GM06990 (cell line): ENCODE data around the gene KSR2.

ENCODE experiments used
- DNase-seq: peaks from one replicate; pipeline ENCODE4 v3.0.0-alpha.2; 2011; ENCODE audit not compliant: insufficient read length; ENCODE audit errors: extremely low read depth
- H3K27me3 ChIP-seq: replicated peaks from 2 replicates; pipeline ENCODE4 v1.6.0; 2011; ENCODE audit warnings: low read length; ENCODE audit not compliant: control insufficient read depth, insufficient read depth
- H3K36me3 ChIP-seq: 2 replicates; pipeline ENCODE4 v1.5.1; 2011; ENCODE audit warnings: low read length; ENCODE audit not compliant: control insufficient read depth, insufficient read depth
- H3K4me3 ChIP-seq: replicated peaks from 2 replicates; pipeline ENCODE4 v1.5.1; 2011; ENCODE audit warnings: low read depth, mild to moderate bottlenecking, control low read depth, low read length
- CTCF ChIP-seq: IDR thresholded peaks from 2 replicates; pipeline ENCODE4 v1.5.1; 2011; ENCODE audit warnings: low read length, control low read depth, mild to moderate bottlenecking, inconsistent platforms; ENCODE audit not compliant: insufficient read depth, poor library complexity, severe bottlenecking

Gene KSR2

GRCh38 chr12:117469883-117470483 lies 498.8 kb downstream of the KSR2 start:
- no peak for DNase-seq
- no peaks in the 10 kb centered on the region for H3K36me3 ChIP-seq
- no peak overlapping the region for H3K4me3 ChIP-seq
- TF ChIP-seq CTCF = no peak
- peaks cover 1% of the 10 kb centered on the region for H3K27me3 ChIP-seq

GRCh38 chr12:117468016-117468415 lies 500.8 kb downstream of the KSR2 start:
- H3K27me3 ChIP-seq = peaks cover 1% of the 10 kb centered on the region
- H3K4me3 ChIP-seq = no peak overlapping the region
- no peak for DNase-seq
- no peaks in the 10 kb centered on the region for H3K36me3 ChIP-seq
- TF ChIP-seq CTCF = no peak

GRCh38 chr12:117467588-117467987 lies 501.2 kb downstream of the KSR2 start:
- peaks cover 1% of the 10 kb centered on the region for H3K27me3 ChIP-seq
- no peaks in the 10 kb centered on the region for H3K36me3 ChIP-seq
- H3K4me3 ChIP-seq = no peak overlapping the region
- no peak for TF ChIP-seq CTCF
- DNase-seq = no peak

- TF ChIP-seq CTCF = no peak
- Histone ChIP-seq H3K27me3 (peaks cover 1% of the 10 kb centered on the region), H3K36me3 (no peaks in the 10 kb centered on the region), H3K4me3 (no peak overlapping the region)
- DNase-seq = no peak
Measured at GRCh38 chr12:117466677-117467362, 502.0 kb downstream of the KSR2 start.

GRCh38 chr12:117461732-117462131 lies 507.1 kb downstream of the KSR2 start:
- TF ChIP-seq CTCF = no peak
- no peak overlapping the region for H3K4me3 ChIP-seq
- H3K27me3 ChIP-seq = peaks cover 1% of the 10 kb centered on the region
- no peak for DNase-seq
- no peaks in the 10 kb centered on the region for H3K36me3 ChIP-seq

GRCh38 chr12:117459229-117459628 lies 509.6 kb downstream of the KSR2 start:
- TF ChIP-seq CTCF = no peak
- Histone ChIP-seq H3K36me3 (no peaks in the 10 kb centered on the region), H3K27me3 (no peaks in the 10 kb centered on the region), H3K4me3 (no peak overlapping the region)
- no peak for DNase-seq
